Stimulated activated CD8-positive, alpha-beta memory T cell treated with anti-CD3 and anti-CD28 coated beads, Interleukin-12 subunit alpha, Interleukin-12 subunit beta, amount 100 ng/mL, for 4 hours (primary cell): Measurements from ENCODE around the gene COL6A5.

ENCODE experiments used
- DNase-seq: peaks from one replicate; pipeline ENCODE4 v3.0.0-alpha.2; 2020; ENCODE audit warnings: low read depth

COL6A5 gene

GRCh38 chr3:130516645-130517512 lies 171.4 kb downstream of the COL6A5 start, which contains the start of gene COL6A6:
Gene COL6A6 (plus strand): TSS chr3:130517177. CDS start chr3:130560365, 43,188 bp downstream.
- no peak for DNase-seq

- no peak for DNase-seq
Observed at GRCh38 chr3:130517602-130518001, 172.1 kb downstream of the COL6A5 start.

- no peak for DNase-seq
Observed at GRCh38 chr3:130519754-130520153, 174.3 kb downstream of the COL6A5 start.

GRCh38 chr3:130522399-130522798 lies 176.9 kb downstream of the COL6A5 start:
- no peak for DNase-seq

- DNase-seq = no peak
Observed at GRCh38 chr3:130527426-130527825, 182.0 kb downstream of the COL6A5 start.

- DNase-seq = no peak
Observed at GRCh38 chr3:130528120-130528519, 182.6 kb downstream of the COL6A5 start.

- no peak for DNase-seq
Observed at GRCh38 chr3:130529486-130530215, 184.2 kb downstream of the COL6A5 start.

GRCh38 chr3:130533247-130533646 lies 187.8 kb downstream of the COL6A5 start:
- no peak for DNase-seq
